Heart left ventricle (tissue), 16 donors: ENCODE measurements around the gene NLGN4X. TPM values are rescaled to one million over a fixed set of nuclear protein-coding genes. Genes with fewer than 3 reads are reported as not detected.
"Not testable (repeated sequence)": the region's sequence is repeated elsewhere in the genome, so short reads cannot be mapped to it uniquely, and the experiment has no call there.

Experiments used
- ATAC-seq, 4 donors: fragments of 200-7000 bp; cut with Tn5 transposase; one replicate each; pipeline ENCODE4 v1.9.1; 2020 to 2022; ENCODE audit warnings: moderate library complexity in 4 of 4, mild to moderate bottlenecking in 3 of 4, moderate number of reproducible peaks in 1 of 4
- DNase-seq, 5 donors: peaks; one replicate each; pipeline ENCODE4 v3.0.0-alpha.2; 2020
- H3K27ac ChIP-seq, 12 donors: fragments of 200-600 bp; sonication (generic) in 4 of 12; one replicate each; pipeline versions ENCODE4 v1.5.0 to v1.8.0; 2016 to 2022; ENCODE audit warnings: mild to moderate bottlenecking in 2 of 12
- H3K27me3 ChIP-seq, 9 donors: fragments of 200-600 bp; sonication (generic) in 2 of 9; one replicate each; pipeline versions ENCODE4 v1.5.1 to v1.8.0; 2016 to 2022; ENCODE audit warnings: mild to moderate bottlenecking in 3 of 9
- H3K36me3 ChIP-seq, 9 donors: fragments of 200-600 bp; sonication (generic) in 2 of 9; one replicate each; pipeline versions ENCODE4 v1.5.0 to v1.8.0; 2018 to 2022; ENCODE audit warnings: mild to moderate bottlenecking in 2 of 9
- H3K4me1 ChIP-seq, 12 donors: fragments of 200-600 bp; sonication (generic) in 4 of 12; one replicate each; pipeline versions ENCODE4 v1.5.0 to v1.8.0; 2016 to 2022; ENCODE audit warnings: mild to moderate bottlenecking in 3 of 12
- H3K4me3 ChIP-seq, 12 donors: fragments of 200-600 bp; sonication (generic) in 4 of 12; one replicate each; pipeline versions ENCODE4 v1.5.0 to v1.8.0; 2017 to 2022; ENCODE audit warnings: mild to moderate bottlenecking in 9 of 12, moderate library complexity in 4 of 12
- H3K9me3 ChIP-seq, 12 donors: fragments of 200-600 bp; sonication (generic) in 4 of 12; one replicate each; pipeline versions ENCODE4 v1.5.0 to v1.8.0; 2016 to 2022; ENCODE audit warnings: mild to moderate bottlenecking in 1 of 12
- POLR2A ChIP-seq, 2 donors: fragments of 450-650 bp; IDR thresholded peaks; one replicate each; pipeline ENCODE4 v1.6.1; 2017; ENCODE audit warnings: antibody characterized with exemption in 2 of 2, mild to moderate bottlenecking in 2 of 2, moderate library complexity in 2 of 2
- WGBS, 4 donors: extraction: QIAGEN DNeasy Blood & Tissue Kit in 2 of 4; methylation state at CpG; one replicate each; pipeline versions ENCODE4 v1.1.5 to v1.1.7; 2013 to 2018; 5-methylcytosine and 5-hydroxymethylcytosine counted together
- intact Hi-C, 10 donors: fragments of 100-400 bp; cut with DNase I; formaldehyde crosslinking; loops; one replicate each; pipeline versions ENCODE4 v1.11.1 to v1.14.2; 2022
- polyA plus RNA-seq, 2 donors: library from polyadenylated mRNA; stranded (reverse); fragments of 200-250 nt; gene quantifications; one replicate each; pipeline ENCODE4 v1.2.3, GENCODE V29; 2013
- total RNA-seq, 9 donors: library from RNA; depleted of rRNA in 2 of 9; stranded (reverse); fragments of >200 nt in 2 of 9; fragmentation: NEBNext Ultra II Directional in 3 of 9; extraction: Animal tissue kit (Norgen Biotek cat#: 25700) in 3 of 9; gene quantifications; one replicate each; pipeline versions ENCODE4 v1.1.0 to v1.2.4, GENCODE V29; 2016 to 2023
- TF ChIP-seq, protein P1 (sequence below), 12 donors: fragments of 200-600 bp; sonication (generic) in 4 of 12; IDR thresholded peaks; one replicate each; pipeline versions ENCODE4 v1.5.0 to v1.8.0; 2018 to 2022; ENCODE audit warnings: antibody characterized with exemption in 12 of 12, mild to moderate bottlenecking in 5 of 12
- donor health status: ischemic (EF 13 %, LVEDD 7.1; RV severe dilation, severe dysfunction).
- donor health status: healthy with polysubstance abuse.
- donor health status: DM: no; HTN: yes; CAD: no.
- donor health status: DM: no; HTN: no; CAD: no.
- donor health status: ischemic (EF 25% LVEDD 6.9; RV normal size, moderate dysfunction).
- donor health status: ischemic (EF 25% LVEDD 5.7; RV mildly dilated, moderate dysfunction).
- donor health status: healthy.
- donor health status: DM: yes; HTN: yes; CAD: no.
- donor health status: ischemic (EF 35%, LVEDD 5.7; RV mildly dilated, moderate dysfunction).
- donor health status: nonischemic (EF 11% LVEDD 7.7; RV severe dilation, severe dysfunction).
- donor health status: DM: yes; HTN: yes; CAD: no.
- donor health status: PGD.
- donor health status: ischemic (EF 29% LVEDD 5.4; RV normal size, mild dysfunction).
- donor health status: nonischemic (EF 23%, LVEDD 6.1; RV moderate dilation, normal function).

The NLGN4X gene
- total and polyA plus RNA-seq, 11 donors: 0.30 to 5.5 (median 1.3) TPM

DNA sequence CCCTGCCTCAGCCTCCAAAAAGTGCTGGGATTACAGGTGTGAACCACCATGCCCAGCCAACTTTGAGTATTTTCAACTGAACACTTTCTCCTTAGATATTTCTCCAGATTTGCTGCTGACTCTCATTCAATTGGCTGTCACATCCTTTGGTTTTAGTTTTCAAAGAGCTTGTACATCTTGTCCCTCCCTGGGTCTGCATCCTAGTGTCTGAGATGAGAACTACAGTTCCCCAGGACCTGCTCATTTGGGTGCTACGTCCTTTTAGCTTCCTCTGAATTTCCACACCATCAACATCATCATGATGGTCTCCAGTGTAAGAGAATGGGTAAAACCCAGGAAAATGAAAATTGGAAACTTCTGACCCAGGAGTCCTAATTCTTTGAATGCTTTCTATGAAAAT lies 312.9 kb downstream of the NLGN4X start:
- 37 to 59% (median 49%) methylated on average over 1 of the region's 1 CpG for WGBS, 4 donors
- intact Hi-C loops: no loop called here
- TF ChIP-seq, protein P1, sequence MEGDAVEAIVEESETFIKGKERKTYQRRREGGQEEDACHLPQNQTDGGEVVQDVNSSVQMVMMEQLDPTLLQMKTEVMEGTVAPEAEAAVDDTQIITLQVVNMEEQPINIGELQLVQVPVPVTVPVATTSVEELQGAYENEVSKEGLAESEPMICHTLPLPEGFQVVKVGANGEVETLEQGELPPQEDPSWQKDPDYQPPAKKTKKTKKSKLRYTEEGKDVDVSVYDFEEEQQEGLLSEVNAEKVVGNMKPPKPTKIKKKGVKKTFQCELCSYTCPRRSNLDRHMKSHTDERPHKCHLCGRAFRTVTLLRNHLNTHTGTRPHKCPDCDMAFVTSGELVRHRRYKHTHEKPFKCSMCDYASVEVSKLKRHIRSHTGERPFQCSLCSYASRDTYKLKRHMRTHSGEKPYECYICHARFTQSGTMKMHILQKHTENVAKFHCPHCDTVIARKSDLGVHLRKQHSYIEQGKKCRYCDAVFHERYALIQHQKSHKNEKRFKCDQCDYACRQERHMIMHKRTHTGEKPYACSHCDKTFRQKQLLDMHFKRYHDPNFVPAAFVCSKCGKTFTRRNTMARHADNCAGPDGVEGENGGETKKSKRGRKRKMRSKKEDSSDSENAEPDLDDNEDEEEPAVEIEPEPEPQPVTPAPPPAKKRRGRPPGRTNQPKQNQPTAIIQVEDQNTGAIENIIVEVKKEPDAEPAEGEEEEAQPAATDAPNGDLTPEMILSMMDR (IDR thresholded peaks at IDR 0.05): no peak
- TF ChIP-seq POLR2A (IDR thresholded peaks at IDR 0.05): no peak
- no peak for ATAC-seq
- Histone ChIP-seq H3K27ac (no peak overlapping the region), H3K27me3 (no peaks in the 10 kb centered on the region), H3K4me3 (no peak overlapping the region), H3K36me3 (no peaks in the 10 kb centered on the region), H3K4me1 (no peaks in the 10 kb centered on the region), H3K9me3 (peaks cover 0 to 18% (median 0%) of the 10 kb centered on the region in 12 donors)
- DNase-seq: no peak

DNA sequence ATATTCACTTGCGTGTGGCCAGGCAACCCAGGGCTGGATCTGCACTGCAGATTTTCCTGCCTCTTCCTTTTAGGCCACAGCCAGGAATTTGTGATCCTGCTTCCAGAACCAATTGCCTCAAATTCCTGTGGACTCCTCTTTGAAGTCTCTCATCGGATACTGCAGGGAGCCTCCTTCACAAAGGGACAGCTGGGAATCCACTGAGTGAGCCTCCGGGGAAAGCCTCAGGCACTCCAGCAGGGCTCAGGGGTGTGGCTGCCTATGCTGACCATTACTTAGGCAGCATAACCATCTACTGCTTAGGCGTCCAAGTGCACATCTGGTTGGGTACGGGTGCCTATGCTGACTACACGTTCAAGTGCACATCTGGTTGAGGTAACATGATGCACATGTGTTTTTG lies 321.5 kb downstream of the NLGN4X start:
- TF ChIP-seq, protein P1 (IDR thresholded peaks at IDR 0.05): no peak
- no peak for TF ChIP-seq POLR2A (IDR thresholded peaks at IDR 0.05)
- no peaks in the 10 kb centered on the region for H3K27me3 ChIP-seq
- ATAC-seq (no peak), DNase-seq (no peak)
- no peaks in the 10 kb centered on the region for H3K4me1 ChIP-seq
- WGBS, 4 donors: 65 to 74% (median 70%) methylated on average over 6 of the region's 6 CpGs
- H3K36me3 ChIP-seq: no peaks in the 10 kb centered on the region
- H3K9me3 ChIP-seq: peaks cover 0 to 8% (median 0%) of the 10 kb centered on the region in 12 donors
- H3K4me3 ChIP-seq: no peak overlapping the region
- intact Hi-C loops: no loop called here
- H3K27ac ChIP-seq: no peak overlapping the region

DNA sequence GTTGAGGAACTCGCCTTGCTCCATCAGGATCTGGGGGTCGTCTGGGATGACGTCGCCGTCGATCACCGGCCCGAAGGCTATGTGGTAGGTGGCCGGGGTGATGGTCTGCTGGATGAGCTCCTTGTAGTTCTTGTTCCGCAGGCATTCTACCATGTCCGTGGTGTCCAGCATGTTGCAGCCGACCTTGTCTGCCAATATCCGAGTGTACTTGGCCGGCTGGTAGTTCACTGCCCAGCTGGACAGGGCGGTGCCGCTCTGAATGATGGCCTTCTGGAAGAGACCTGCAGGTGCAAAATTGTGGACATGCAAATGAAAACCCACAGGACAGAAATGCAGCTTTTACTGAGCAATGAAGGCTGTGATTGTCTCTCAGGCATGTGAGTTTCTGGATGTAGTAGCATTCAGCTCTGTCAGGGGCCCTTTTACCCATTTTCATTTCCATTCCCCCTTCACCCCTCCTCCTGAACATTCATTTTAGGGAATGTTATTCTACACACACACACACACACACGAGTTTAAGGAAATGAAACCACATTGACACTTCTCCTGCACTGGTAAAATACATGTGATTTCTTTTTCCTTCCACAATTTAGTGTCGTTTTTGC lies 325.0 kb downstream of the NLGN4X start:
- 85 to 89% (median 87%) methylated on average over 8 to 18 of the region's 18 CpGs for WGBS, 4 donors
- H3K9me3 ChIP-seq, H3K4me1 ChIP-seq, H3K27ac ChIP-seq, intact Hi-C loops, H3K36me3 ChIP-seq, ATAC-seq, DNase-seq, H3K4me3 ChIP-seq, H3K27me3 ChIP-seq: not testable (repeated sequence)

DNA sequence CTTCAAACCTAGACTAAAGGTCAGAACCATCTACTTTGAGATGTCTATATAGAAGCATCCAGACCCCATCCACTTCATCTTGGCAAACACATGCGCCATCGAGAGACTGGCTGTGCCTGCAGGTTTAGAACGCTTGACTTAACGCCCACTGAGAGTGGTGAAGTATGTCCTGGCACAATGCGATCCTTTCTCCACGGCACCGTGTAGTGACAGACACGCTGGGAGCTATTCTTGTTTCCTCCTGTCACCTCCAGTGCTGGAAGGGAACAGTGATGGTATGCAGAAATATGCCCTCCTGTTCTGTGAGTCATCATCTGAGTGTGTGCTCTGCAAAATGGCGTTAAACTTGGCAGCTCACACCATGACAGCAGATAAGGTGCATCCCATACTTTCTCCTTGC lies 330.2 kb downstream of the NLGN4X start:
- ATAC-seq: no peak
- Histone ChIP-seq H3K9me3 (no peaks in the 10 kb centered on the region), H3K27ac (no peak overlapping the region), H3K27me3 (no peaks in the 10 kb centered on the region), H3K4me3 (no peak overlapping the region), H3K4me1 (no peaks in the 10 kb centered on the region), H3K36me3 (no peaks in the 10 kb centered on the region)
- WGBS, 4 donors: 62 to 78% (median 69%) methylated on average over 9 of the region's 9 CpGs
- intact Hi-C loops: no loop called here
- no peak for DNase-seq
- TF ChIP-seq POLR2A (IDR thresholded peaks at IDR 0.05): no peak

DNA sequence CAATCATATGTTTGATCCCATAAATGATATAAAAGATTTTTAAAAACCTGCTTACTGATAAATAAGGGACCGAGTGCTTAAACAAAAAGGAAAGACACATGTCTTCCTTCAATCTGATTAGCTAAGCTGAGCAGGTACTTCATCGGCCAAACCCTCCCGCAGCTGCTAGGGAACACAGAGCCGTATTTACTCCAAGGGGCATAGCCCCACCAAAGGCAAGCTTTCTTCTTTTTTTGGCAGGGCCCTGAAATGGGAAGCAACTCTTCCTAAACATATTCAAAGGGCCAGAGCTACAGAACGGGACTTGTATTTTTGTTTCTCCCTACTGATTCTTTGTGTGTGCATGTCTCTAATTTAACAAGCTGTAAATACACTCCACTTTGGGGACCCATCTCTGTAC lies 337.3 kb downstream of the NLGN4X start:
- Histone ChIP-seq H3K4me1 (no peaks in the 10 kb centered on the region), H3K9me3 (no peaks in the 10 kb centered on the region), H3K27ac (no peak overlapping the region), H3K27me3 (no peaks in the 10 kb centered on the region), H3K4me3 (no peak overlapping the region), H3K36me3 (no peaks in the 10 kb centered on the region)
- intact Hi-C loops: no loop called here
- WGBS, 4 donors: 79 to 88% (median 82%) methylated on average over 5 of the region's 5 CpGs
- ATAC-seq (no peak), DNase-seq (no peak)
- TF ChIP-seq, protein P1 (IDR thresholded peaks at IDR 0.05): no peak
- TF ChIP-seq POLR2A (IDR thresholded peaks at IDR 0.05): no peak
